Thoracic aorta (tissue), 2 donors: ENCODE data around the gene METTL27. TPM values are rescaled to one million over a fixed set of nuclear protein-coding genes. Genes with fewer than 3 reads are reported as not detected.

Experiments used
- ATAC-seq: fragments of 150-250 bp; one replicate; pipeline ENCODE4 v1.8.0; 2017; ENCODE audit warnings: low read depth; ENCODE audit not compliant: insufficient number of reproducible peaks, low FRiP score
- DNase-seq: peaks from one replicate; pipeline ENCODE4 v3.0.0-alpha.2; 2020; ENCODE audit warnings: low spot score
- H3K27ac ChIP-seq, 2 donors: fragments of 200-600 bp; sonication (generic); 1 replicate in 1 of 2; 2 replicates in 1 of 2; pipeline ENCODE4 v1.5.1; 2016; ENCODE audit warnings: mild to moderate bottlenecking in 2 of 2, moderate library complexity in 2 of 2
- H3K27me3 ChIP-seq: fragments of 200-600 bp; sonication (generic); replicated peaks from 2 replicates; pipeline ENCODE4 v1.6.0; 2016; ENCODE audit warnings: mild to moderate bottlenecking; ENCODE audit not compliant: insufficient read depth
- H3K36me3 ChIP-seq: fragments of 200-600 bp; sonication (generic); one replicate; pipeline ENCODE4 v1.5.1; 2016
- H3K4me1 ChIP-seq, 2 donors: fragments of 200-600 bp; sonication (generic); 1 replicate in 1 of 2; 2 replicates in 1 of 2; pipeline versions ENCODE4 v1.5.1 to v1.6.0; 2016; ENCODE audit warnings: low read depth in 2 of 2, mild to moderate bottlenecking in 1 of 2; ENCODE audit not compliant: control insufficient read depth in 1 of 2
- H3K4me3 ChIP-seq: fragments of 200-600 bp; sonication (generic); 2 replicates; pipeline ENCODE4 v1.5.1; 2016; ENCODE audit warnings: mild to moderate bottlenecking
- H3K9me3 ChIP-seq: fragments of 200-600 bp; sonication (generic); 2 replicates; pipeline ENCODE4 v1.5.1; 2016
- total RNA-seq, 2 donors: library from RNA; depleted of rRNA; stranded (reverse); fragments of >200 nt; gene quantifications; one replicate each; pipeline versions ENCODE4 v1.1.0 to v1.2.3, GENCODE V29; 2016
- TF ChIP-seq, protein P1 (sequence below): fragments of 200-600 bp; sonication (generic); IDR thresholded peaks from one replicate; pipeline ENCODE4 v1.5.1; 2019; ENCODE audit warnings: antibody characterized with exemption

The METTL27 gene
- total RNA-seq, 2 donors from 2014 or later: 1.2 TPM; not detected in 1

DNA sequence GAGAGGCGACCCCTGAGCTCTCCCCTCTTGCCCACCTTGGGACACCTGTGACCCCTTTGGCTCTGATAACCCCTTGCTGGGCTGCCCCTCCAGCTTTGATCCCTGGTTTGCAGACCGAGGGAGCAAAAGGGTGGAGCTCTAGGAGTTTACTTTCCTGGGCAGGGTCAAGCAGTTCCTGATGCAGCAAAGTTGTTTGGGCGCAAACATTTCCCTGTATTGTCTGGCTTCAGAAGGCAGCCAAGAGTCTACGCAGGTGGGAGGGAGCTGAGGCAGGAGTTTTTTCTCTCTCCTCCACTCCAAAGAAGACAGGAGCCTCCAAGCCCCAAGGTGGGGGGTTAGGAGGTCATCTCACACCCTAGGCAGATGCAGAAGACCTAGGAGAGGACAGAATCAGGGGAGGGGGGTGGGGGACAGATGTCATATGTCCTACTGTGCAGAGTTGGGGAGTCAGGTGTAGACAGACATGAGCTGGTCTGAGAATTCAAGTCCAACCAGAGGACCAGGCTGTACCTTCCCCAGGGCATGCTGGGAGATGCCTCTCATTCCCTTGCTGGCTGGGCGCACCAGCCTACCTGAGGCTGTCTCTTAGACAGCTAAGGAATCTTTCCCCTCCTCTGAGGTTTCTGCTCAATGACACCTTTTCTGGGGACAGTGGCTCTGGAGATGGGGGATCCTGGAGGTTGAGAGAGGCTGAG lies 39.2 kb upstream of the METTL27 start:
- ATAC-seq: no peak
- no peak for DNase-seq
- no peaks in the 10 kb centered on the region for H3K27me3 ChIP-seq
- no peaks in the 10 kb centered on the region for H3K36me3 ChIP-seq
- H3K4me1 ChIP-seq: peaks cover 41 to 70% of the 10 kb centered on the region in 2 donors
- peak overlapping the region; percentile 89 to 92 for H3K27ac ChIP-seq
- no peaks in the 10 kb centered on the region for H3K9me3 ChIP-seq
- H3K4me3 ChIP-seq: peak overlapping the region; percentile 37
- TF ChIP-seq, protein P1, sequence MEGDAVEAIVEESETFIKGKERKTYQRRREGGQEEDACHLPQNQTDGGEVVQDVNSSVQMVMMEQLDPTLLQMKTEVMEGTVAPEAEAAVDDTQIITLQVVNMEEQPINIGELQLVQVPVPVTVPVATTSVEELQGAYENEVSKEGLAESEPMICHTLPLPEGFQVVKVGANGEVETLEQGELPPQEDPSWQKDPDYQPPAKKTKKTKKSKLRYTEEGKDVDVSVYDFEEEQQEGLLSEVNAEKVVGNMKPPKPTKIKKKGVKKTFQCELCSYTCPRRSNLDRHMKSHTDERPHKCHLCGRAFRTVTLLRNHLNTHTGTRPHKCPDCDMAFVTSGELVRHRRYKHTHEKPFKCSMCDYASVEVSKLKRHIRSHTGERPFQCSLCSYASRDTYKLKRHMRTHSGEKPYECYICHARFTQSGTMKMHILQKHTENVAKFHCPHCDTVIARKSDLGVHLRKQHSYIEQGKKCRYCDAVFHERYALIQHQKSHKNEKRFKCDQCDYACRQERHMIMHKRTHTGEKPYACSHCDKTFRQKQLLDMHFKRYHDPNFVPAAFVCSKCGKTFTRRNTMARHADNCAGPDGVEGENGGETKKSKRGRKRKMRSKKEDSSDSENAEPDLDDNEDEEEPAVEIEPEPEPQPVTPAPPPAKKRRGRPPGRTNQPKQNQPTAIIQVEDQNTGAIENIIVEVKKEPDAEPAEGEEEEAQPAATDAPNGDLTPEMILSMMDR: no peak

DNA sequence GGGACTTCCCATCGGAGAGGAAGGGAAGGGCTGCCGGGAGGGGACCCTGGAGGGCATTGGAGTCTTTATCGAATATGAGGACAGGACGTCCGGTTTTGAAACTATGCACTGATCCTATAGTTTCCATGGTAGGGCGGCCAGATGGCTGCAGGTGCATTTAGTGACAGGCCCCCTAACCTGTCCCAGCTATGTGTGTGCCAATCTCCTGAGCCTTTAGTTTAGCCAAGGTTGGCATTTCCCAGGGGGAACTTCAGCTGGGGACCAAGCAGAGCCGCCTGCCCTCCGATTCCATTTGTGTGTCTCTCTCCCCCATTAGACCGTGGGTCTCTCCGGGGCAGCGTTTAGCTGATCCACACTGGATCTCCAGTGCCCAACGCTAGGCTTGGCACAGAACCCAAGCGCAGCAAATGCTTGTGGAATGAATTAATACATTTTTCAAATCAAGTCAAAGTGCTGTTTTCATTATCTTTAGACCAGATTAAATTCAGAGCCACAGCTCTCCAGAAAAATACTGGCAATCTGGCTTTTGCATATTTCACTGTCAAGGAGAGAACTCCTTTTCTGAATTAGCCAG lies 38.5 kb upstream of the METTL27 start:
- no peaks in the 10 kb centered on the region for H3K27me3 ChIP-seq
- peak overlapping the region; percentile 37 for H3K4me3 ChIP-seq
- no peaks in the 10 kb centered on the region for H3K9me3 ChIP-seq
- H3K4me1 ChIP-seq: peaks cover 35 to 64% of the 10 kb centered on the region in 2 donors
- no peaks in the 10 kb centered on the region for H3K36me3 ChIP-seq
- no peak for DNase-seq
- peak overlapping the region; percentile 89 to 92 for H3K27ac ChIP-seq
- ATAC-seq: no peak
- TF ChIP-seq, protein P1: peak; percentile 7

DNA sequence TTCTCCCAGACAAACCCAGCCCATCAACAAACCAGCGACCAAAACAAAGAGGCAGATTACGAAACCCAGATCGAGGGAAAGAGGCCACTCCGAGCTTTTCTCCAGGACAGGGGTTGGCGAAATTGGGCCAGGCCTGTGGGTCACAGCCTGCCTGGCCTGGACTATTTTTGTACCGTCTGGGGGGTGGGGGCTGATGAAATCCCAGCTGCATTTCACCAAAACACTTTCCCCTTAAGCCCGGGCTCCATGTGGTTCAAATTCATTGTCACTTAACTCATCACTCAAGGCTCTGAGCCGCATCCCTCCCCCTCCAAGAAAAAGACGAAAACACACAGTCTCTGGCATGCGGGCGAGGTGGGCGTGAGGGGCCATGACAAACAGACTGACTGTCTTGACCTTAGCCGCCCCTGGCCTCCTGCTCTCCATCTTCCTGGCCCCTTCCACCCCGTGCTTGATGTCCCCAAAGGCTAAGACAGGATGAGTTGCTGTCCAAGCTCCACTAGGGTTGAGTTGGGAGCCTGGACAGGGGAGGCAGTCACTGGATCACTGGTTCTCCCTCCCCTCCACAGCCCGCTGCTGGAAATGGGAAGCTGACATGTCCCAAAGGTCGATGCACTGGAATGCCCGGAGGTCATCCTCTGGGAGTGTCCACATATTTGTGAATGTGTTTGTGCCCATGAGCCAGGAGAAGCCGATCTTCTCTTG lies 37.8 kb upstream of the METTL27 start:
- peak overlapping the region; percentile 37 for H3K4me3 ChIP-seq
- TF ChIP-seq, protein P1: no peak
- peak overlapping the region; percentile 89 to 92 for H3K27ac ChIP-seq
- no peaks in the 10 kb centered on the region for H3K27me3 ChIP-seq
- ATAC-seq: peak; percentile 61
- no peaks in the 10 kb centered on the region for H3K9me3 ChIP-seq
- peaks cover 31 to 57% of the 10 kb centered on the region in 2 donors for H3K4me1 ChIP-seq
- H3K36me3 ChIP-seq: no peaks in the 10 kb centered on the region
- no peak for DNase-seq

DNA sequence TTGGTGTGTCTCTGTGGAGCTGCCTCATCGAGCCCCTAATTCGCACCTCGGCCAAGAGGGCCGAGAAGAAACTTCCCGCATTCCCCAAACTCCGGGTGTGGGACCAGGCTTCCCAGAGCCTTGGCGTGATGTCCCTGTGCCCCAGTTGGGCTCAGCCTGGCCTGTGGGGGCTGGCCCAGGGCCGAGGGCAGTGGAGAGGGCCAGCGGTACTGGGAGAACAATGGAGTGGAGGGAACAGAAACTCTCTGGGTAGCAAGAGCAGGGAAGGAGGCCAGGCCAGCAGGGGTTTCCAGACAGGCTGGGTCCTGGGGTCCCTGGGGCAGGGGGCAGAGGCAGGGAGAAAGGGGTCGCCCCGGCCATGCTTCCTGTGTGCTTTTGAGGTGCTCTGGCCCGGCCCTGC lies 34.7 kb upstream of the METTL27 start:
- TF ChIP-seq, protein P1: no peak
- DNase-seq (no peak), ATAC-seq (no peak)
- no peak overlapping the region for H3K4me3 ChIP-seq
- H3K27me3 ChIP-seq: no peaks in the 10 kb centered on the region
- no peaks in the 10 kb centered on the region for H3K36me3 ChIP-seq
- no peaks in the 10 kb centered on the region for H3K9me3 ChIP-seq
- peaks cover 27 to 62% of the 10 kb centered on the region in 2 donors for H3K4me1 ChIP-seq
- peak overlapping the region; percentile 10 to 51 for H3K27ac ChIP-seq

DNA sequence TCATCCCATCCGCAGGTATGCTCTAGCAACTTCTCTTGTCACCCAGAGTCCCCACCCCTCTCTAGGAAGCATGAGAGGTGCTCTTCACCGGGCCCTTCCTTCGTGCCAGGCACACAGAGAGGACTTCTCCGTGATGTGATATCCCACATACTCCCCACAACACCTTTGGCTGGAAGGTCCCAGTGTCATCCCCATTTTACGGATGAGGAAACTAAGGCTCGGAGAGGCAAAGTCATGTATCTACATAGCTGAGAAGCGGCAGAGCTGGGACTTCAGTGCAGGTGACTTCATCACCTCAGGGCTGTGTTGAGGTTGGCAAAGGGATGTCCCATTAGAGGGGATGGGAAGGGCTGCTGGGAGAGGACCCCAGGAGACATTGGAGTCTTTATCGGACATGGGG lies 34.0 kb upstream of the METTL27 start:
- H3K4me1 ChIP-seq: peaks cover 22 to 62% of the 10 kb centered on the region in 2 donors
- H3K27ac ChIP-seq: peak overlapping the region in 1 of 2 donors; percentile 37
- H3K27me3 ChIP-seq: no peaks in the 10 kb centered on the region
- no peaks in the 10 kb centered on the region for H3K36me3 ChIP-seq
- TF ChIP-seq, protein P1: no peak
- H3K9me3 ChIP-seq: no peaks in the 10 kb centered on the region
- DNase-seq: no peak
- ATAC-seq: no peak
- no peak overlapping the region for H3K4me3 ChIP-seq
